ENCODE data around the gene SBK1.
"Not testable (repeated sequence)": the region's sequence is repeated elsewhere in the genome, so short reads cannot be mapped to it uniquely, and the experiment has no call there.

The SBK1 gene

DNA sequence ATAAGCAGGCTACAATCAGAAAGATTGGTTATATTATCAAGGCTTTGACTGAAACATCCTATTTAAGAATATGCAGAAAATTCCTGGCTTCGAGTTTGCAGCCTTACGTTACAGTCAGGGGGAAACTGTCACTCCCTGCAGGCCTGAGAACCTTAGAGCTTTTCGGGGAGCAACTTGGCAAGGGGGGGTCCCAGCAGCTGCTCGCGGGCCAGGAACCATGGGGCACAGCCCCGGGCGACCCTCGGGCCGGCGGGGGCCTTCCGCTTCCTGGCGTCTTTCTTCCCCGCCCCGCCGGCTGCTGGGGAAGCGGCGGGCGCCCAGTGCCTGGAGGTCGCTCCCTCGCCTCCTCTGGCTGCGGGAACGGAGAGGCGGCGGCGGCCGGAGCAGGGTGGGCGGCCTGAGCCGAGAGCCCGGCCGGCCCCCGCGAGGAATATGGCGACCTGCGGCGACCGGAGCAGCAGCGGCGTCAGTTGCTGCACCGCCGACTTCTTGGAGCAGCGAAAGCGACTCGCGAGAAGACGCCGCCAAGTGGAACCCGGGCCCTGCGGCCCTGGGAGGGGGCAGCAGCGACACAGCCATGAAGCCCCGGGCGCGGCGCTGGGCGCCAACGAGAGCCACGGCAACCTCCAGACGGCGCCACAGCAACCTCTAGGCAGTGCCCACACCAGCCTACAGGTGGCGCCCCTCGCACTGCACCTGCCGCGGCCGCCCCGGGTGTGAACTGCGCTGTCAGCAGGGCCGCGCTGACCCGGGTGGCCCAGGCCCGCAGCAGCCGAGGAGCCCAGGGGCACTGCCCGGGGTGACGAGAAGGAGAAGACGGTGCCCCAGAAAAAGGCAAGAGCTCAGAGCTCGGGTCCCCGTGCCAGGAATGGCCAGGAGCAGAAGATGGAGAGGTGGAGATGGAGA, 72.2 kb downstream of the SBK1 start:
- H3K27ac Mint-ChIP-seq, H3K4me1 Mint-ChIP-seq, DNase-seq, H3K27me3 Mint-ChIP-seq, H3K36me3 Mint-ChIP-seq, H3K9me3 Mint-ChIP-seq: not testable (repeated sequence)
- peak; percentile 97 to 98 for ATAC-seq (replicated peaks)
- H3K4me3 Mint-ChIP-seq: peak overlapping the region in 1 of 2 donors; percentile 35

- not testable (repeated sequence) for H3K27me3 Mint-ChIP-seq; DNase-seq; H3K4me1 Mint-ChIP-seq; H3K27ac Mint-ChIP-seq; H3K36me3 Mint-ChIP-seq; H3K4me3 Mint-ChIP-seq; ATAC-seq (replicated peaks); H3K9me3 Mint-ChIP-seq
These were observed 75.6 kb downstream of the SBK1 start for GRCh38 chr16:28367926-28368325.

All from stimulated activated naive B cell treated with anti-CD40 and anti-IgM and Interleukin-4, amounts not matched to agents 10 μg/mL and 1 μg/mL and 100 μg/mL, for 72 hours (primary cell).